ENCODE data around the gene PRKCA. TPM values are rescaled to one million over a fixed set of nuclear protein-coding genes. Genes with fewer than 3 reads are reported as not detected.

The PRKCA gene
- total RNA-seq, 1 donor, result 60.5 TPM

DNA sequence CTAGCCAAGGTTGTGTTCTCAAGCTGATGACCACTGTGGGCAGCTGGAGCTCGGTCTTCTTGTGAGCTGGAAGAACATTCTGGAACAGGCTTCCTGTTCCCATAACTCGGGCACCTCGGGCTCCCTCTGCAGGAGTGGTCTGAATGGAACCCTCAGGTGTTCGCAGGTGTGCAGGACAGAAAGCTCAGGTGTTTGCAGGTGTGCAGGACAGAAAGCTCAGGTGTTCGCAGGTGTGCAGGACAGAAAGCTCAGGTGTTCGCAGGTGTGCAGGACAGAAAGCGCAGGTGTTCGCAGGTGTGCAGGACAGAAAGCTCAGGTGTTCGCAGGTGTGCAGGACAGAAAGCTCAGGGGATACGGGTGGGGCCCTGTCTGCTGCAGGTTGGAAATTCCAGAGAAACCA lies 423.5 kb downstream of the PRKCA start:
- TF ChIP-seq, protein P1, sequence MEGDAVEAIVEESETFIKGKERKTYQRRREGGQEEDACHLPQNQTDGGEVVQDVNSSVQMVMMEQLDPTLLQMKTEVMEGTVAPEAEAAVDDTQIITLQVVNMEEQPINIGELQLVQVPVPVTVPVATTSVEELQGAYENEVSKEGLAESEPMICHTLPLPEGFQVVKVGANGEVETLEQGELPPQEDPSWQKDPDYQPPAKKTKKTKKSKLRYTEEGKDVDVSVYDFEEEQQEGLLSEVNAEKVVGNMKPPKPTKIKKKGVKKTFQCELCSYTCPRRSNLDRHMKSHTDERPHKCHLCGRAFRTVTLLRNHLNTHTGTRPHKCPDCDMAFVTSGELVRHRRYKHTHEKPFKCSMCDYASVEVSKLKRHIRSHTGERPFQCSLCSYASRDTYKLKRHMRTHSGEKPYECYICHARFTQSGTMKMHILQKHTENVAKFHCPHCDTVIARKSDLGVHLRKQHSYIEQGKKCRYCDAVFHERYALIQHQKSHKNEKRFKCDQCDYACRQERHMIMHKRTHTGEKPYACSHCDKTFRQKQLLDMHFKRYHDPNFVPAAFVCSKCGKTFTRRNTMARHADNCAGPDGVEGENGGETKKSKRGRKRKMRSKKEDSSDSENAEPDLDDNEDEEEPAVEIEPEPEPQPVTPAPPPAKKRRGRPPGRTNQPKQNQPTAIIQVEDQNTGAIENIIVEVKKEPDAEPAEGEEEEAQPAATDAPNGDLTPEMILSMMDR (IDR thresholded peaks at IDR 0.05; ENCODE audit: insufficient read depth, low read depth, low read length), result no peak
- DNase-seq (ENCODE audit: low read depth), result no peak
- H3K4me3 ChIP-seq (ENCODE audit: low read depth, low read length), result no peak overlapping the region

DNA sequence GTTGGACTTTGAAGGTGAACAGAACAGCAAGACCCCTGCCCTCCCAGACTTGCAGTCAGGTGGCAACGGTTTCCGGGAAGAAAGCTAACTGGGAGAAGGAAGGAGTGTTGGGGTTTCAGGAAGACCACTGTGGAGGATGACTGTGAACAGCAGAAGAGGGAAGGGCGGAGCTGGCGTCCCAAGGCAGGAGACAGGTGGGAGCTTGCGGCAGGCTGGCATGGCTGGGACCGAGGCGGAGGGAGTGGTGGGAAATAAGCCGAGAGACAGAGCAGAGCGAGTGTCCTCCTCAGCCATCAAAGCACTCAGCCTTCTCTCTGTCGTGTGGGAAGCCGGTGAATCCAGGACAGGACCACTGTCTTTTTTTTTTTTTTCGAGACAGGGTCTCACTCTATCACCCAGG lies 424.0 kb downstream of the PRKCA start:
- no peak for DNase-seq (ENCODE audit: low read depth)
- TF ChIP-seq, protein P1 (IDR thresholded peaks at IDR 0.05; ENCODE audit: insufficient read depth, low read depth, low read length), result no peak
- H3K4me3 ChIP-seq (ENCODE audit: low read depth, low read length), result no peak overlapping the region

DNA sequence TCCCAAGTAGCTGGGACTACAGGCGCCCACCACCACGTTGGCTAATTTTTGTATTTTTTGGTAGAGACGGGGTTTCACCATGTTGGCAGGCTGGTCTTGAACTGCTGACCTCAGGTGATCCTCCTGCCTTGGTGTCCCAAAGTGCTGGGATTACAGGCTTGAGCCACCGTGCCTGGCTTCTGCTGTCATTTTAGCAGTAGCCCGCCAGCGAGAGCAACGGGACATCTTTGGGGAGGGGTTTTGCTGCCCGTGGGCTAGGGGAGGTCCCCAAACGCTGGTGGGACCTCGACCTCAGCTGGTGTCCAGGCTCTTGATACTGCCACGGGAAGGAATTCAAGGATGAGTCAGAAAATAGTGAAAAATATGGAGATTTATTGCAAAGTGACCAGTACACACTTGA lies 424.4 kb downstream of the PRKCA start:
- H3K4me3 ChIP-seq (ENCODE audit: low read depth, low read length), result no peak overlapping the region
- no peak for DNase-seq (ENCODE audit: low read depth)

DNA sequence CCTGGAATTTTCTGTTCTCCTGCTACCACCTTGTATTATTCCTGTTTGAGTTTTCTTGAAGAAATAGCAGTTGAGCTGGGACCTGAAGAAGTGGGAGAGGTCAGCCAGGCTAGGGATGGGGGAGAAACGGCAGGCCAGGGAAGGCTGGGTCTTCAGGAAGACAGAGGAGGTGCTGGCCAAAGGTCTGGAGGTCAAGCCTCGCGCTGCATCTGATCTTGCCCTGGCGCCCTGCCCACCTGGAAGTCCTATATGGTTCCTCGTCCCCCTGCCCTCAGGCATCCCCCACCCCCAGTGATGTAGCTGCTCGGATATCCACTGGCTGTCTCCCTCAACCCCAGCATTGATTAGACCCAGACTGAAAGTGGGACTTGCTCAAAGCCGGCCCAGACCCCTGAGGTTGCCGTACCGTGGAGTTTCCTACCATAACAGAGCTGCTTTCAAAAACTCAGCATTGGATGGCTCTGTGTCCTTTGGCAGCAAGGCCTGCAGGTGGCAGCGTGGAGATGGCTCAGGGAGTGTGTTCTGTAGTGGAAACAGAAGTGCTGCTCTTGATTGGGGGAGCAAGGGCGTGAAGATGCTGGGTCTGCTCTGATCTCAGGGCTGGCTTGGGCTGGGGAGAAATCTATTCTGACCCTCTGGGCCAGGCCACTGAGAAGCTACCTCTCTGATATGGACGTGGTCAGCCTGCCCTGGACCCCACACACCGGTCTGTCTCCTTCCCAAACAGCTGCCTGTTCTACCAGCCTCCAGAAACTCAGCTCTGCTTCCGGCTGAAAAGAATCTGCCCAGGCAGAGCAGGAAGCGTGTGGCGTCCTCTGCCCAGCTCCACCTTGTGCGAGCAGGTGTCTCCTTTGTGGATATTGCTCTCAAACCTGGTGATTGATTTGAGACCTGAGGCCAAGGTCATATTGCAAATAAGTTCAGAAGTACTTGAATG lies 425.5 kb downstream of the PRKCA start:
- TF ChIP-seq, protein P1 (IDR thresholded peaks at IDR 0.05; ENCODE audit: insufficient read depth, low read depth, low read length), result peak; percentile 72
- no peak overlapping the region for H3K4me3 ChIP-seq (ENCODE audit: low read depth, low read length)
- peak; percentile 38 for DNase-seq (ENCODE audit: low read depth)

More for the DNA sequence above, 424.4 kb downstream of the PRKCA start:
- TF ChIP-seq, protein P1 (IDR thresholded peaks at IDR 0.05; ENCODE audit: insufficient read depth, low read depth, low read length), result no peak

DNA sequence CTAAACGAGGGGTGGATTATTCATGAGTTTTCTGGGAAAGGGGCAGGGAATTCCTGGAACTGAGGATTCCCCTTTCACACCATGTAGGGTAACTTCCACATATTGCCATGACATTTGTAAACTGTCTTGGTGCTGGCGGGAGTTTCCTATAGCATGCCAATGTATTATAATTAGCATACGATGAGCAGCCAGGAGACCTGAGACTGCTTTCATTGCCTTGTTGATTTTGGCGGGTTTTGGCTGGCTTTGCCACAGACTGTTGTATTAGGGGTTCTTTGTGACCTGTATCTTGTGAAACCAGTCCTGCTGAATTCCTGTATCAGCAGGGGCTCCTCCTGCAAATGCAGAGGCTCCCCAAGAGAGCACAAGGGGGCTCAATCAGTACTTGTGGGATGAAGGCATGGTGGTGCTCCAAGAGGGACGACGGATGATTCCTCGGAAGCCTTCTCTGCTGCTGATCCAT lies 428.1 kb downstream of the PRKCA start:
- no peak overlapping the region for H3K4me3 ChIP-seq (ENCODE audit: low read depth, low read length)
- TF ChIP-seq, protein P1 (IDR thresholded peaks at IDR 0.05; ENCODE audit: insufficient read depth, low read depth, low read length), result no peak
- DNase-seq (ENCODE audit: low read depth), result no peak

DNA sequence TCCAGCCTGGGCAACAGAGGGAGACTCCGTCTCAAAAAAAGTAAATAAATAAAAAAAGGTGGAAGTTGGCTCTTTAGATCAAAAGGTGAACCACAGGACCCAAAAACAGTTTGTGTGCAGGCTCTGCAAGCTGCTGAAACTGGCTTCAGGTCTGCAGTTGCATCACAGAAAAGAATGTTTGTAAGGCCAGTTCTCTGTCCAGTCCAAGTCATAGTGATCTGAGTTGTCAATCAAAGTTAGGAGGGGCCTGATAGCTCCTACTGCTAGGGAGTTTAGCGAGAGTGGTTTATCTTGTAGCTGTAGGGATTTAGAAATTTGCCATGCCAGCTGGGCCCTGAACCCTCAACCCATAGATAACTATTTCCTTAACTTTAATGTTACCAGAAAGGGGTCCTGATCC lies 431.3 kb downstream of the PRKCA start:
- DNase-seq (ENCODE audit: low read depth), result no peak
- TF ChIP-seq, protein P1 (IDR thresholded peaks at IDR 0.05; ENCODE audit: insufficient read depth, low read depth, low read length), result no peak
- no peak overlapping the region for H3K4me3 ChIP-seq (ENCODE audit: low read depth, low read length)
